ENCODE results near the gene TMEM31. TPM values are rescaled to one million over a fixed set of nuclear protein-coding genes. Genes with fewer than 3 reads are reported as not detected.
"Not testable (repeated sequence)": the region's sequence is repeated elsewhere in the genome, so short reads cannot be mapped to it uniquely, and the experiment has no call there.

TMEM31 gene
- total RNA-seq, 1 donor from 2014 or later = not detected

- DNase-seq (ENCODE audit: low read depth) = peak; percentile 66
These were observed 11.8 kb downstream of the TMEM31 start for GRCh38 chrX:103722505-103722904.

- DNase-seq (ENCODE audit: low read depth) = no peak
These were observed 15.8 kb downstream of the TMEM31 start for GRCh38 chrX:103726477-103726876.

GRCh38 chrX:103727115-103727514 lies 16.4 kb downstream of the TMEM31 start:
- DNase-seq (ENCODE audit: low read depth) = no peak

- no peak for DNase-seq (ENCODE audit: low read depth)
These were observed 18.3 kb downstream of the TMEM31 start for GRCh38 chrX:103729015-103729414.

GRCh38 chrX:103730147-103730795 lies 19.6 kb downstream of the TMEM31 start:
- DNase-seq (ENCODE audit: low read depth) = no peak

- DNase-seq (ENCODE audit: low read depth) = peak; percentile 45
These were observed 20.2 kb downstream of the TMEM31 start for GRCh38 chrX:103730796-103731493.

- DNase-seq (ENCODE audit: low read depth) = no peak
These were observed 22.3 kb downstream of the TMEM31 start for GRCh38 chrX:103733017-103733416.

- no peak for DNase-seq (ENCODE audit: low read depth)
These were observed 23.5 kb downstream of the TMEM31 start for GRCh38 chrX:103734125-103734760.

GRCh38 chrX:103737696-103738095 lies 27.0 kb downstream of the TMEM31 start:
- no peak for DNase-seq (ENCODE audit: low read depth)

- no peak for DNase-seq (ENCODE audit: low read depth)
These were observed 28.7 kb downstream of the TMEM31 start for GRCh38 chrX:103739421-103739820.

- DNase-seq (ENCODE audit: low read depth) = no peak
These were observed 31.2 kb downstream of the TMEM31 start for GRCh38 chrX:103741879-103742278.

GRCh38 chrX:103742339-103742738 lies 31.6 kb downstream of the TMEM31 start:
- DNase-seq (ENCODE audit: low read depth) = no peak

GRCh38 chrX:103747163-103747562 lies 36.5 kb downstream of the TMEM31 start:
- no peak for DNase-seq (ENCODE audit: low read depth)

GRCh38 chrX:103754401-103754800 lies 43.7 kb downstream of the TMEM31 start:
- DNase-seq (ENCODE audit: low read depth) = no peak

- peak; percentile 46 for DNase-seq (ENCODE audit: low read depth)
These were observed 46.0 kb downstream of the TMEM31 start for GRCh38 chrX:103756736-103757135.

GRCh38 chrX:103758555-103758954 lies 47.8 kb downstream of the TMEM31 start:
- DNase-seq (ENCODE audit: low read depth) = no peak

GRCh38 chrX:103763541-103763940 lies 52.8 kb downstream of the TMEM31 start:
- not testable (repeated sequence) for DNase-seq (ENCODE audit: low read depth)

Other genes starting within 250 kb of the TMEM31 start
- 0.26 and 0.32 TPM in 2 replicates for gene RAB40A, start 191.4 kb upstream of the TMEM31 start, total RNA-seq
- 153 and 202 TPM in 2 replicates for gene TCEAL4, start 125.4 kb upstream of the TMEM31 start, total RNA-seq
- gene TCEAL3, start 102.9 kb upstream of the TMEM31 start, total RNA-seq = 34.0 and 36.5 TPM in 2 replicates
- 149 and 162 TPM in 2 replicates for gene TCEAL1, start 81.9 kb upstream of the TMEM31 start, total RNA-seq
- gene MORF4L2, start 24.2 kb upstream of the TMEM31 start, total RNA-seq = 769 and 841 TPM in 2 replicates
- 0.56 TPM in 1 of 2 replicates, not detected in the other for gene PLP1, start 65.9 kb downstream of the TMEM31 start, total RNA-seq
- gene RAB9B, start 121.3 kb downstream of the TMEM31 start, total RNA-seq = 2.1 and 2.9 TPM in 2 replicates